ENCODE measurements around the gene UGT1A9.

Gene UGT1A9

DNA sequence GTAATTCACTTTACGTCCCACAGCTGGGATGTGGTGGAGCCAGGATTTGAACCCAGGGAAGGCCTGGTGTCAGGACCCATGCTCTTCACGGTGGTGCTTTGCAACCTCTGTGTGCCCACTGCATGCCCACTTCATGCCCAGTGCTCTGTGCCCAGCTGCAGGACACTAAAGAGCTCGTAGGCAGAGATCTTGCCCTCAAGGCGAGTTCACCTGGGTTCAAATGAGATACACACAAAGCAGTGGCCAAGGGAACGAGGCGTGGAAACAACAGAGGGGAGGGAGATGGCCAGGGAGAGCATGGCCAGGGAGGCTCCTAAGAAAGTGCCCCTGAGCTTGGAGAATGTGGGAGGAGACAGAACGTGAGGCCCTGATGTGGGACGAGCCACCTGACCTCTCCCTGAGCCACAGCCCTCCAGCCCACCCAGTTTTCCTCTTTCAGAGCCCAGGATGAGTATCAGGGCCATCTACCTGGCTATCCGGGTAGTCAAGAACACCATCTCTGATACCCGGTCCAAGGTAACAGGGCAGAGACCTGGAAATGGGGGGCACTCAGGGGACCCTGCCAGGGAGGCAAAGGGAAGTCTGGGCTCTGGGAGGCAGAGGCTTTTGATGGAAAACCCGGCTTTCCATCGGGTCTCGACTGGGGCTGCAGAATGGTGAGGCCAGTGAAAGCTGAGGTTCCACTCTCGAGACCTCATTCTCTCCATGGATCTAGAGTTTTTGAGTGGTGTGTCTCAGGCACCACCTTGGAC is 126.8 kb downstream of the UGT1A9 start:
- no peak for DNase-seq

GRCh38 chr2:233799087-233799665 is 127.5 kb downstream of the UGT1A9 start:
- DNase-seq, result no peak

DNA sequence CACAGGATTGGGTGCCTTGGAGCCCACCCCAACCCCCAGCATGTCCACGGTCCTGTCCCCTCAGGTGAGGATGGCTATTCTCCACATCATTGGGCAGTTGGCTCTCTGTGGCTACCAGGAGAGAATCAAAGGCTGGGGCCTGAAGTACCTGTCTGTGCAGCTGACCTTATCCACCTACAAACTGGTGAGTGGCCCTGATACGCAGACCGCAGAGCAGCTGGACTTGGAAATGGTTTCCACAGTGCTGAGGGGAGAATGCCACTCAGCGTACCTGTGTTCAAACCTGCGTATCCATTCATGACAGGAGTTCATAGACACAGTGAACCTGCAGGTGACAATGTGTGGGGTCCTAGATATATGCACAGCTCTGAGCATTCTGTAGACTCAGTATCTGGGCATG is 128.0 kb downstream of the UGT1A9 start:
- no peak for DNase-seq

DNA sequence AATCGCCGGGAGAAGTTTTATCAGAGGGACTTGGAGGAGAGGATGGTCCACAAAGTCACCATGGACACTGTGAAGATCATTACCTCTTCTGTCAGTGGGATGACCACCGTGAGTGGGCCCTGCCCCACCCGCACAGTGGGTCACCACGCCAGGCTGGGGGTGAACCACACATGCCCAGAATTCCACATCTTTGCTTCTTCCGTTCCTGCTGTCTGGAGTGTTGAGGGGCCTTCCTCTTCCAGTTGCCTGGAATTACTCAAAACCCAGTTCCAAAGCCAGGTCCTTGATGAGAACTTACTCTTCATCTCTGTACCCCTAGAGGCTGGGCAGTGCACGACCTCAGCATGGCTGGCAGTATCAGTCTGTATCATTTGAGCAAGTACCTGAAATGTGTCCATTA is 128.5 kb downstream of the UGT1A9 start:
- DNase-seq, result no peak

- no peak for DNase-seq
These were observed 129.8 kb downstream of the UGT1A9 start for GRCh38 chr2:233801357-233802131.

- DNase-seq, result no peak
These were observed 130.6 kb downstream of the UGT1A9 start for GRCh38 chr2:233802132-233802815.

GRCh38 chr2:233803292-233803911 is 131.7 kb downstream of the UGT1A9 start:
- DNase-seq, result no peak

DNA sequence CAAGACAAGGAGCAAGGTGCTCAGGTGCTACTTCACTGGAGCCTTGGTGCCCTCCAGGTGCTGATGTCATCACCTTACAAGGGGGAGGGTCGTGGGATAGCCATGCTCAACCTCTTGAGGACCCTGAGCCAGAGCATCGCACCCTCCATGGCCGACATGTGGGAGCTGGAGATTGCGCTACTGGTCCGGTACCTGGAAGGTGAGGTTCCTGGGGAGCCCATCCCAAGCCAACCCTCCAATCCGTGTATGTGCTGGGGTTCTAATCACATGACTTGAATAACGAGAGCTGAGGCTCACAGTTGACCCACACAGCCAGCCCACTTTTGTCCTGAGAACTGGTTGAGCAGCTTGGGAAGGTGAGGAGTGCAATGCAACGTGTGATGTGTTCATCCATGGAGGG is 132.3 kb downstream of the UGT1A9 start:
- DNase-seq, result no peak

DNA sequence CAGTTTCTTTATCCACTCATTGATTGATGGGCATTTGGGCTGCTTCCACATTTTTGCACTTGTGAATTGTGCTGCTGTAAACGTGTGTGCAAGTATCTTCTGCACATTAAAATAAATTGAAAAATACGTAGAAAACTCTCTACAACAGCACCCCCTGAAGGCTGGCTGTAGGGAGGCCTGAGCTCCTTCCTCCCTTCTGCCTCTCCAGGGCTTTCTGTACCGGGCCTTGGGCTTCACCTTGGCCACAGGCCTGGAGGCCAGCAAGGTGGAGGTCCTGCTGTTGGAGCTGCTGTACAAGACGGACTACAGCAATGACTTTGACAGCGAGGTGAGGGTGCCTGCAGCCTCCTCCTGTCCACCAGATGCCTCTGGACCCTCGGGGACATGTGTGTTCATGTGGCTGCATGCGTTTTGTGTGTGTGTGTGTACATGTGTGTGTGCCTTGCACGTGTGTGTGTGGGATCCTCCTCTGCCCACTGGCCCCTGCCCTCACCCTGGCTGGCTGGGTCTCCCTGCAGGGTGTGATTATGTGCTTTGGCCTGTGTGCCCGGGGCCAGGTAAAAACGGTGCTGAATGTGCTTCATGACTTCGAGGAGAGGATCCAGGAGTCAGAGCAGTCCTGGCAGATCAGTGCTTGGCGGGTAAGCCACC is 135.6 kb downstream of the UGT1A9 start:
- DNase-seq, result no peak

DNA sequence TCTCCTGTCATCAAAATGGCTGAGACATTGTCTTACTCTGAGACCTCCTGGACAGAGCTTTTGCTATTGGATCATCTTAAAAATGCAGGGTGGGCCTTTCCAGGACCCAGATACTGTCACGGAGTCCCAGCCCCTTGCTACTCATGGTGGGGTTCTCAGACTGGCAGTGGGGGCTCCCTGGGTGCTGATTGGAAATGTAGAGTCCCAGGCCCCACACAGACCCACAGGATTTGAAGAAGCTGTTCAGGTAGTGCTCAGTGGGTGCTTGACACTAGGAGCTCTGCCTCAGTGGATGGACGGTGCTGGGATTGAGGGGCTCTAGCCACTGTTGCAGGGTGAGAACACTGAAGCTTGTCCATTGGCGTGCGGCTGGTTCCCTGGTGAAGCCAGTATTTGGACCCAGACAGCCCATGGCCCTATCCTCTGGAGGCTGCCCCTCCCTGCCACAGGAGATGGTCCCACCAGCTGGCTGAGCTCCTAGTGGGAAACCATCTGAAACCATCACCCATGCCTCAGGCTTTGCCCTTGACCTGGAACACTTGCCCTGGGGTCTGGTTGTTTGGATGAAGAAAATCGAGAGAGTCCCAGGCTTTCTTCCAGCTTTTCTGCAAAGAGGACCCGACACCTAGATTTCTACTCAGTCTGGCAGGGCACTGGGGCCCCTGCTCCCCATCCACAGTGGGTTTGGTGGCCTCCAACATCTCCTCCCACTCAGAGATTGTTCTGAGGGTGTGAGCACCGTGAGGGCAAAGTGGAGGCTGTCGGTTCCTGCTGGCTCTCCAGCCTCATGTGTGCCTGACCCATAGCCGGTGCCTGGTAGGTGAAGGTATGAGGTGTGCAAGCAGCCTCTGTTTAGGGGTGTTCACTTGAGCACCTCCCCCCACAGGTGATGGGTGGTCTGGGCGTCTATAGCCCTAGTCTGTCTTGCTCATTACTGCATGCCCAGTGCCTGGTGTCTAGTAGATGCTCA is 136.6 kb downstream of the UGT1A9 start:
- DNase-seq, result no peak

DNA sequence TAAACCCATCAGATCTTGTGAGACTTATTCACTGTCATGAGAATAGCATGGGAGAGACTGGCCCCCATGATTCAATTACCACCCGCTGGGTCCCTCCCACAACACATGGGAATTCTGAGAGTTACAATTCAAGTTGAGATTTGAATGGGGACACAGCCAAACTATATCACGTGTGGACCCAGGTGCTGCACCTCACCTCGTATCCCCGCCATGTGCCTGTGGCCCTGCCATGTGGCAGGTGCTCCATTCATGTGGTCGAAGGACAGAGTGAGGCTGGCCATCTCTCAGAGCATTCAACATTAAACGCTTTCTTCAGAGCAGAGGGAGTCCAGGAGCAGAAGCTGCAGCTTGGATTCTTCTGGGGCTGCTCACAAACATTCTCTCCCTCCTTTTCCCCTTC is 138.7 kb downstream of the UGT1A9 start:
- no peak for DNase-seq

- no peak for DNase-seq
These were observed 139.4 kb downstream of the UGT1A9 start for GRCh38 chr2:233811087-233811486.

DNA sequence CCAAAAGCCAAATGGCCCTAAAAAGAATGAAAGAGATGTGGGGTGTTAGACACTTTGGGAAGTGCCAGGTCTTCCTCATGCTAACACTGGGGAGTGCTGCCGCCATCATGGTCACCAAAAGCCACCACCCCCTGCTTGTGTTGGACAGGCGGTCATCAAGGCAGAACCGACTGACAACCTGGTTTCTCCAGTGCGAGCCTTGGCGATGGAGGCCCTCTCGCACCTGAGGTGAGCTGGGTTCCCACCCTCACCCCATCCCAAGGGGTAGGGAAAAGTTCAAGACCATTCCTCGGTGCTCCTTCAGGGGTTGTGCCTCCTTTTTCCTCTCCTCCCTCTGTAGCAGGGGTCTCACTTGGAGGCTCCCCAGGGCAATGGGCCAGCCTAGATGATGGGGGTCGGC is 140.0 kb downstream of the UGT1A9 start:
- DNase-seq, result no peak

DNA sequence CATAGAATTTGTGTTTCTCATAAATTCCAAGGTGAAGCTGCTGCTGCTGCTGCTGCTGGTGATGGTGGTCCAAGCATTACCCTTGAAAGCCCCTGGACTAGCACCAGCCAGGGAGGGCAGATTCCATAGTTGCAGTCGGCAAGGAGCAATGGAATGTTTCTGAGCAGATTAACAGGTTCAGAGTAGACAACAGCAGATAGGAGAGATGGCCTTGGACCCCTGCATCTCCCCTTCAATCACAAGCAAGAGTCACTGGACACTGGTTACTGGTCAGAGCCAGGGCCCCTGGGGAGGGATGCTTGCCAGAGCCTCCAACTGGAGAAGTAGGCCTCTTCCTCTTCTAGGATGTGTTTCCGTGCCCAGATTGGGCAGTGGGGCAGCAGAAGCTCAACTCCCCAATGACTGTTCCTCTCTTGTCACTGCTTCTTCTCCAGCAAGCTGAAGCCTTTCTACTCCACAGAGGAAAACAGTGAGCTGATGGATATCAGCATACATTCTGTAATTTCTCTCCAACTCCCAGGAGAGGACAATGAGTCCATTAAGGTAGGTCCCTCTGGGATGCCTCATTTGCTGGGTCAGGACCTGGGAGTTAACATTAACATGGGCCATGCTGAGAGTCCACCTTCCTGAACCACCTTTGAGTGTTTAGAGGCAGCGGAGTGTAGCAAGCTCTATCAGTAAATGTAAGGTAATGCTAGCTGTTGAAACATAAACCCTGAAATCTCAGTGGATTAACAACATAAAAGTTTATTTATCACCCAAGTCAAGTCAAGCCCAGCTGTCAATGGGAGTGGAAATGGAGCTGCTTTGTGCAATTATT is 141.7 kb downstream of the UGT1A9 start:
- DNase-seq, result no peak

GRCh38 chr2:233814056-233814835 is 142.5 kb downstream of the UGT1A9 start:
- no peak for DNase-seq

DNA sequence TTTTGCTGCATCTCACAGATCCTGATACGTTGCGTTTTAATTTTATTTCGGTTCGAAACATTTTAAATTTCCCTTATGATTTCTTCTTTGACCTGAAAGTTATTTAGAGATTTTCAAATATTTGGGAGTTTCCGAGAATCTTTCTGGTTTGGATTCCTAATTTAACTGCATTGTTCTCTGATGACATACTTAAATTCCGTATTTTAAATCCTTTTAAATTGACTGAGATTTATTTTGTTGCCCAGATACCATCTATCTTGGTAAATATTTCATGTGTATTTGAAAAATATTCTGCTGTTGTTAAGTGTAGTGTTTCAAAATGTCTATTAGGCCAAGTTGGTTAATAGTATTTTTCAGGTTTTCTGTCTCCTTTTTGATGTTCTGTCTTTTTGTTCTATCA is 144.2 kb downstream of the UGT1A9 start:
- DNase-seq, result no peak

- DNase-seq, result no peak
These were observed 144.6 kb downstream of the UGT1A9 start for GRCh38 chr2:233816334-233816733.

DNA sequence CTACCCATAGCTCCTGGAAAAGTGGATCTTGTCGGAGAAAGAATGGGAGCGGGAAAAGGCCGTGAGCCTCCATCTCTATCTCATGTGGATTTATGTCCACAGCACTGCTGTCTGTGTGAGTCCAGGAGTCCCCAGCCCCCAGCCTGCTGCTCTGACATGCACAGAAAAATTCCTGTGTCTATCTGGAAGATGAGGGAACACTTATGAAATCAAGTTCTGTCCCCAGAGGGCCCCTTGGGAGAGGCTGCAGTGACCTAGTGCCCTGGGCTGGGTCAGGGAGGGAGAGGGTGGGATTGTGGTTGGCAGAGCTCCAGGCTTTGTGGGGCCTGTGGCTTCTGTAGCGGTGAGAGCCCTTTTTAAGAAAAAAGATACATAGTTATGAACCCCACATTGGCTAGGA is 145.1 kb downstream of the UGT1A9 start:
- DNase-seq, result no peak

DNA sequence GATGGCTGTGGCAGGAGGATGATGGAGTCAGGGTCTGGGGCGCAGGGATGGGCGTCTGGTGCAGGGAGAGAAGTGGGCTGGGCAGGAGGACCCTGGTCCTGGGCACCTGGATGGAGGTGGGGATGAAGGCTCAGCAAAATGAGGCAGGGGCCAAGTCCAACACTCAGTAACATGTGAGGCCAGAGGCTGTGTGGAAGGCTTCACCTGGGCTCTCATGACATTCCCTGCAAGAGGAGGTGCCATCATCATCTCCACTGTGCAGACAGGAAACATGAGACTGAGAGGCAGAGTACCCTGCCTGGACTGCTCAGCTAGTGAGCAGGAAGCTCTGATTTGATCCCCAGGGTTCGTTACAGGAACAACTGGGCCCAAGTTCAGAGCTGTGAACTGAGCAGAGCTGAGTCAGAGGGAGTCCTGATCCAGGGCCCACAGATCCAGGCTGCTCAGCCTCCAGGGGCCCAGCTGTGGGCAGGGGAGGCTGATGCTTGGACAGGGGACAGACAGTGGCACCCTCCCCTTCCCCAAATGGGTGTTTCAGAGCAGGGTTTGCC is 145.7 kb downstream of the UGT1A9 start:
- DNase-seq, result no peak
